ENCODE measurements around the gene KCNMA1.
A peak's percentile ranks its signal among the peaks of the same experiment; 100 is the strongest.

DNA sequence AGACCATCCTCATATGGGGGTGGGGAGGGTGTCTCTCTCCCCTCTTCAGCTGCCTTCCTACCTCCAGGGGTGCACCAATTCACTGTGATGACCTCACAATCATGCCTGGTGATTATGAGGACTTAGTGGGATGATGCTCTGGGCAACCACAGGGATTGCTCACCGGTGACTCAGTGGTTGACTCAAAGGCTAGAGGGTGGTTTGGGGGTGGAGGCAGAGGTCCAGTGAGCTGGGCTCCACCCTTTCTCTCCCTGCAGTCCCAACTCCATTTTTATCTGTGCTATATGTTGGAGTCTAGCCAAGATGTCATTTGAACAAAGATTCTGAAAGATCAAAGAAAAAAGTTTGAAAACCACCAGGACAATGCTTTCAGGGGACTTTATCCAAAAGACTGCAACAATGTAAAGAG lies 286.9 kb downstream of the KCNMA1 start:
- TF ChIP-seq, protein P1, sequence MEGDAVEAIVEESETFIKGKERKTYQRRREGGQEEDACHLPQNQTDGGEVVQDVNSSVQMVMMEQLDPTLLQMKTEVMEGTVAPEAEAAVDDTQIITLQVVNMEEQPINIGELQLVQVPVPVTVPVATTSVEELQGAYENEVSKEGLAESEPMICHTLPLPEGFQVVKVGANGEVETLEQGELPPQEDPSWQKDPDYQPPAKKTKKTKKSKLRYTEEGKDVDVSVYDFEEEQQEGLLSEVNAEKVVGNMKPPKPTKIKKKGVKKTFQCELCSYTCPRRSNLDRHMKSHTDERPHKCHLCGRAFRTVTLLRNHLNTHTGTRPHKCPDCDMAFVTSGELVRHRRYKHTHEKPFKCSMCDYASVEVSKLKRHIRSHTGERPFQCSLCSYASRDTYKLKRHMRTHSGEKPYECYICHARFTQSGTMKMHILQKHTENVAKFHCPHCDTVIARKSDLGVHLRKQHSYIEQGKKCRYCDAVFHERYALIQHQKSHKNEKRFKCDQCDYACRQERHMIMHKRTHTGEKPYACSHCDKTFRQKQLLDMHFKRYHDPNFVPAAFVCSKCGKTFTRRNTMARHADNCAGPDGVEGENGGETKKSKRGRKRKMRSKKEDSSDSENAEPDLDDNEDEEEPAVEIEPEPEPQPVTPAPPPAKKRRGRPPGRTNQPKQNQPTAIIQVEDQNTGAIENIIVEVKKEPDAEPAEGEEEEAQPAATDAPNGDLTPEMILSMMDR (IDR thresholded peaks at IDR 0.05 in 4 of 5, conservative IDR thresholded peaks at IDR 0.05 in 1 of 5) = no peak
- peak in 1 of 2 donors; percentile 19 for TF ChIP-seq POLR2A (IDR thresholded peaks at IDR 0.05)
